NCI-H748 (cell line): ENCODE data around the gene WDR73.

Experiments used
- DNase-seq: peaks from one replicate; lab custom pipeline; 2025; ENCODE audit not compliant: unreplicated experiment; lab: John Stamatoyannopoulos, UW

Gene WDR73

DNA sequence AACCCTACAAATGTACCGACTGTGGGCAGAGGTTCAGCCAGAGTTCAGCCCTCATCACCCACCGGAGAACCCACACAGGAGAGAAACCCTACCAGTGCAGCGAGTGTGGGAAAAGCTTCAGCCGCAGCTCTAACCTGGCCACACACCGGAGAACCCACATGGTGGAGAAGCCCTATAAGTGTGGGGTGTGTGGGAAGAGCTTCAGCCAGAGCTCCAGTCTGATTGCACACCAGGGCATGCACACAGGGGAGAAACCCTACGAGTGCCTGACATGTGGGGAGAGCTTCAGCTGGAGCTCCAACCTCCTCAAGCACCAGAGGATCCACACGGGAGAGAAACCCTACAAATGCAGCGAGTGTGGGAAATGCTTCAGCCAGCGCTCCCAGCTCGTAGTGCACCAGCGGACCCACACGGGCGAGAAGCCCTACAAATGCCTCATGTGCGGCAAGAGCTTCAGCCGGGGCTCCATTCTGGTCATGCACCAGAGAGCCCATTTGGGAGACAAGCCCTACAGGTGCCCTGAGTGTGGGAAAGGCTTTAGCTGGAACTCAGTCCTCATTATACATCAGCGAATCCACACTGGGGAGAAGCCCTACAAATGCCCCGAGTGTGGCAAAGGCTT, 32.6 kb downstream of the WDR73 start:
- DNase-seq = no peak

DNA sequence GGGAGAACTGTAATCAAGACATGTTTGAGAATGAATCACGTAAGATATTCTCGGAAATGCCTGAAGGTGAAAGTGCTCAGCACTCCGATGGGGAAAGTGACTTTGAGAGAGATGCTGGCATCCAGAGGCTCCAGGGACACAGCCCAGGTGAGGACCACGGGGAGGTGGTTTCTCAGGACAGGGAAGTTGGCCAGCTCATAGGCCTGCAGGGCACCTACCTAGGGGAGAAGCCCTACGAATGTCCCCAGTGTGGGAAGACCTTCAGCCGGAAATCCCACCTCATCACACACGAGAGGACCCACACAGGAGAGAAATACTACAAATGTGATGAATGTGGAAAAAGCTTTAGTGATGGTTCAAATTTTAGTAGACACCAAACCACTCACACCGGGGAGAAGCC, 33.5 kb downstream of the WDR73 start:
- DNase-seq = no peak

GRCh38 chr15:84616235-84616634, 37.8 kb downstream of the WDR73 start:
- DNase-seq = no peak

GRCh38 chr15:84611631-84612030, 42.5 kb downstream of the WDR73 start:
- no peak for DNase-seq

DNA sequence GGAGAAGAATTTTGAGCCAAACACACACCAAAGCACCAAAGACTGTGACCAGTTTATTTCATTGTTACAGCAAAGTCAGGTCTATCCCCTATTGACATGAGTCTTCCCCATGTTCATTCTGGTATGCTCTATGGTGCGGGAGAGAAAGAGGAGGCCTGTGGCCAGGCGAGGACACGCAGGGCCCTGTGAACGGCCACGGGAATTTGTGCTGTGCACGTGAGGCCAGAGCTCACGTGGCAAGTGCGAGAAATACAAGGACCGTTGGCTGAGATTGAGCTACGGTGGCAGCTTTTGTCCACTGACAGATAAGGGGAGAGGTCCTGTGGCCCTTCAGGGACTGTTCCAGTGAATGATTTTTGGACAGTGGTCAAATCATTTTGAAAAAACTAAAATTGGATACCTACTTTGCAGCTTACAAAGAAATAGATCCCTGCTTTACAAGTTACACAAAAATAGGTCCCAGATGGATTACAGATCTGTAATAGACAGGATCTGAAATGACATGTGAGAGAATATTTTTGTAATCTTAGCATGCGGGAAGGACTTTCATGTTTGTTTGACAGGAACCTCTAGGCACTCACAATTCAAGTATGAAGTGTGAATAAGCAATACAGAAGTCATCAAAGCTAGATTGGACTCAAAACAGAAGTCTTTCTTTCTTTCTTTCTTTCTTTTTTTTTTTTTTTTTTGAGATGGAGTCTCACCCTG, 44.1 kb downstream of the WDR73 start:
- DNase-seq = no peak

DNA sequence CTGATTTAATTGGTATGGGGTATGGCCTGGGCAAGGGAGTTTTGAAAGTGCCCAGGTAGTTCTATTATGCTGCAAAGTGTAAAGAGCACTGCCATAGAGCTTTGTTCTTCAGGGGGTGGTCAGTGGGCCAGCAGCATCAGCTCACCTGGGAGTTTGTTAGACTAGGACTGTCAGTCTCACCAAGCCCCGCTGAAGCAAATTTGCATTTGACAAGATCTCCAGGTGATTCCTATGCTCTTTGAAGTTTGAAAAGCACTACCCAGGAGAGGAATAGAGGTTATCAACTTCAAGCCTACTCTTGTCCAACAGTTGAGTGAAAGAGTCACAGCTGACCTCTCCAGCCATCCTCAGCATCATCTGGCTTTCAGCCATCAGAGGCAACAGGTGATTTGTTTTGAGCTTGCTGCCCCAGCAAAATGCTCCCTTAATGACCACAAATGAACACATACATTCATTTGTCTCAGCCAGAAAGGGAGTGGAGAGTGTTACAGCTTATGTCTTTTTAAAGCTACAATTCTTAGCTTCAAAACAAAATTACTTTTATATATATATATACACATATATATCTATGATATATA, 45.3 kb downstream of the WDR73 start:
- no peak for DNase-seq

DNA sequence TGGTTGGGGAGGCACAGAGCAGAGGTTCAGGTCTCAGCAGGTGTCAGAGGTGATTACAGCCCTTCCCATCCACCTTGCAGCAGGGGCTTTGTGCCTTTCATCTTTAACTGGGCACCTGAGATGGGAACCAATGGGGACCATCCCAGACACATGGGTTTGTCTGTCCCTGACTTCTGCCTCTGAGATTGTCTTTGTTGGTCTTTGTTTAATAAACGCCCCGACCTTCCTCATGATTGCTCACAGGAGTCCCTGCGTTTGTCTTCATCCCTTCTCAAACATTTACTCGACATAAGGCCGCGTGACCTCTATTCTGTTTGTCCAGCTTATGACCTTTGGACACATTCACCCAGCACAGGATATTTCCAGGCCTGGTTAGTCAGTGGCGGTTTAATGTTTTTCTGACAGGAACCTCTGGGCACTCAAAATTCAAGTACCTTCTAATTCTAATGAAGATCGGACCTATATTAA, 47.4 kb downstream of the WDR73 start:
- no peak for DNase-seq

GRCh38 chr15:84605554-84605882, 48.6 kb downstream of the WDR73 start:
- DNase-seq = no peak

- DNase-seq = no peak
Measured at GRCh38 chr15:84604826-84605553, 49.1 kb downstream of the WDR73 start.

- no peak for DNase-seq
Measured at GRCh38 chr15:84603630-84604379, 50.3 kb downstream of the WDR73 start.

DNA sequence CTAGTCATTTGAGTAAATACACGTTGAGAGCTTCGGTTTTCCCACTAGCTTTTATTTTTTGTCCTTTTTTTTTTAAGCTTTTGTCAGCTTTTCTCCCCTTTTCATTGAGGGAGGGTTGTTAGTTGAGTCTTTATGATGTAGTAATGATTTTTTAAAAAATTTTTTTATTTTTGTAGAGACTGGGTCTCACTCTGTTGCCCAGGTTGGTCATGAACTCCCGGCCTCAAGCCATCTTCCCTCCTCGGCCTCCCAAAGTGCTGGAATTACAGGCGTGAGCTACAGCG, 52.6 kb downstream of the WDR73 start:
- DNase-seq = no peak

DNA sequence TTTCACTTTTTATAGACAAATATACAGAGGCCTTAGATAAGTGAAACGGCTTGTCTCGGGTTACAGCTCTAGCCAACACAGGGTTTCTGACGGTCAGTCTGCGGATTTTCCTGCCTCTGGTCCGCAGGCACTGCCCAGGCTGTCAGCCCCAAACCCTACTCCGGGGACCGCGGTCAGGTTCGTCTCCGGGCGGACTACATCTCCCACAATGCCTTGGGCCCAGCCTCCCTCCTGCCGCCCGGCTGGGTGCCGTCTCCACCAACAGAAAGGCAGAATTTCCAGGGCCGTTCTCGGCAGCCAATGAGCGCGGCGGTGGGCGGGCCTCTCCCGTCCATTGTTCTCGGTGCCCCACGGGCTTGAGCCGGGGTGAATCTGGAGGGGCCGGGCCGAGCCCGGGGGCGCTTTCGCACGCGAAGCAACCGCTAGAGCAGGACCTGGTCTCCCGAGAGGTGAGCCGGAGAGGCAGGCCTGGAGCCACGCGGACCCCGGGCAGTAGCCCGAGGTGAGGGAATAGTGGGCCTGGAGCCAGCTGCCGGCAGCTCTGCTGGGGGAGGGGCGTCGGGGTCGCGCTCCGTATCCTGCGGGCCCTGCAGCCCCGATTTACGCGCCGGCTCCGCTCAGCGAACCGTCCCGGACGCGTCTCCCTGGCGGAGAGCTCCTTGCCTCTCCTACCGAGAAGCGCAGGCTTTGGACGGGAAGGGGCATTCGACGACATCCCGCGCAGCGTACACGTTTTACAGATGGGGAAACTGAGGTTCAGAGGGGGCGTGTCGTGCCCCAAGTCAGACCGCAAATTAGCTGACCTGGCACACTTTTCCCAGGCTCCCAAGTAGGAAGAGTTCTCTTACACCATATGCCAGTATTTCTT, 53.2 kb downstream of the WDR73 start, which contains the start of gene ZSCAN2:
TSS of gene ZSCAN2 (plus strand) at position 323 of the 868 bp plus-strand sequence. CDS start 2,919 bp downstream, outside the sequence.
- peak; percentile 93 for DNase-seq

- DNase-seq = peak; percentile 76
Measured at GRCh38 chr15:84600331-84600686, 53.8 kb downstream of the WDR73 start.

DNA sequence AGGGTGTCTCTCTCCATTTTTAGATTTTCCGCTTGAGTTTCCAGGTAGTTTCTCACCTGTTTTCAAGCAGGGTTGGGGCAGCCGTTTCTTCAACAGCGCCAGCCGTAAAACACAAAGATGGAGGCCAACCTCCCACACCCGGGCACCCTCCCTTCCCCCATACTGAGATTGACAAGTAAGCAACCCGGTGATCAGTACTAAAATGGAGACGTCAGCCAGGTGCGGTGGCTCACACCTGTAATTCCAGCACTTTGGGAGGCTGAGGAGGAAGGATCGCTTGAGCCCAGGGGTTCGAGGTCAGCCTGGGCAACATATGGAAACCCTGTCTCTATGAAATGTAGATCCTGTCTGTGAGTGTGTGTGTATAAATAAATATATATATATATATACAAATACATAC, 54.2 kb downstream of the WDR73 start:
- peak; percentile 12 for DNase-seq

- DNase-seq = peak; percentile 35
Measured at GRCh38 chr15:84598993-84599392, 55.1 kb downstream of the WDR73 start.

GRCh38 chr15:84598250-84598649, 55.8 kb downstream of the WDR73 start:
- no peak for DNase-seq

- no peak for DNase-seq
Measured at GRCh38 chr15:84597296-84597695, 56.8 kb downstream of the WDR73 start.

GRCh38 chr15:84595660-84596059, 58.4 kb downstream of the WDR73 start:
- DNase-seq = no peak

- no peak for DNase-seq
Measured at GRCh38 chr15:84594617-84595290, 59.3 kb downstream of the WDR73 start.

DNA sequence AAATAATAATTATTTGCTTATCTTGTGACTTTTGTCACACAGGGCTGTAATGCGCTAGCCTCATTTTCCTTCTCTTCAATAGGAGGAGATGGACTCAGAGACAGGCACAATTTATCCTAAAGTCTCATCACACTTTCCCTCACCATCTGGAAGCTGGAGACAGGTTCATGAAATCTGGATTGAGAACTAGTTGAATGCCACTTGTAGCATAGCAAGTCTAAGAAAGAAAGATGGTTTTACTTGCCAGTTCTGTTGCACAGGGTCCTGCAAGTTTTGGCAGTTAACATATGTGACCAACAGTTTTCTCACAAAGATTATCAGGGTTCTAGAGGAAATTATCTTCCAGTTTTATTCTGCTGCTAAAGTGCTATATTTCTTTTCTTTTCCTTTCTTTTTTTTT, 62.3 kb downstream of the WDR73 start:
- DNase-seq = no peak
